ENCODE measurements around the gene ZNF212.

Gene ZNF212

GRCh38 chr7:149304006-149304405, 64.6 kb downstream of the ZNF212 start:
- DNase-seq (ENCODE audit: low spot score): no peak
- in situ Hi-C loops (cut with MboI; ENCODE audit: low pct_unique_long_range_greater_than_20kb, low sequenced_read_pairs, unreplicated experiment): no loop called here
- TF ChIP-seq, protein P1, sequence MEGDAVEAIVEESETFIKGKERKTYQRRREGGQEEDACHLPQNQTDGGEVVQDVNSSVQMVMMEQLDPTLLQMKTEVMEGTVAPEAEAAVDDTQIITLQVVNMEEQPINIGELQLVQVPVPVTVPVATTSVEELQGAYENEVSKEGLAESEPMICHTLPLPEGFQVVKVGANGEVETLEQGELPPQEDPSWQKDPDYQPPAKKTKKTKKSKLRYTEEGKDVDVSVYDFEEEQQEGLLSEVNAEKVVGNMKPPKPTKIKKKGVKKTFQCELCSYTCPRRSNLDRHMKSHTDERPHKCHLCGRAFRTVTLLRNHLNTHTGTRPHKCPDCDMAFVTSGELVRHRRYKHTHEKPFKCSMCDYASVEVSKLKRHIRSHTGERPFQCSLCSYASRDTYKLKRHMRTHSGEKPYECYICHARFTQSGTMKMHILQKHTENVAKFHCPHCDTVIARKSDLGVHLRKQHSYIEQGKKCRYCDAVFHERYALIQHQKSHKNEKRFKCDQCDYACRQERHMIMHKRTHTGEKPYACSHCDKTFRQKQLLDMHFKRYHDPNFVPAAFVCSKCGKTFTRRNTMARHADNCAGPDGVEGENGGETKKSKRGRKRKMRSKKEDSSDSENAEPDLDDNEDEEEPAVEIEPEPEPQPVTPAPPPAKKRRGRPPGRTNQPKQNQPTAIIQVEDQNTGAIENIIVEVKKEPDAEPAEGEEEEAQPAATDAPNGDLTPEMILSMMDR (IDR thresholded peaks at IDR 0.05; ENCODE audit: extremely low read depth, insufficient read depth, missing control alignments): no peak

Data from GM13977 (cell line).